CD4-positive, alpha-beta T cell treated with Interleukin-1 beta for 1 hour (primary cell): ENCODE measurements around the gene CEP162.
"Not testable (repeated sequence)": the region's sequence is repeated elsewhere in the genome, so short reads cannot be mapped to it uniquely, and the experiment has no call there.

ENCODE experiments used
- DNase-seq, 2 donors: peaks; one replicate each; pipeline ENCODE4 v3.0.0-alpha.2; 2020 to 2022

Gene CEP162

DNA sequence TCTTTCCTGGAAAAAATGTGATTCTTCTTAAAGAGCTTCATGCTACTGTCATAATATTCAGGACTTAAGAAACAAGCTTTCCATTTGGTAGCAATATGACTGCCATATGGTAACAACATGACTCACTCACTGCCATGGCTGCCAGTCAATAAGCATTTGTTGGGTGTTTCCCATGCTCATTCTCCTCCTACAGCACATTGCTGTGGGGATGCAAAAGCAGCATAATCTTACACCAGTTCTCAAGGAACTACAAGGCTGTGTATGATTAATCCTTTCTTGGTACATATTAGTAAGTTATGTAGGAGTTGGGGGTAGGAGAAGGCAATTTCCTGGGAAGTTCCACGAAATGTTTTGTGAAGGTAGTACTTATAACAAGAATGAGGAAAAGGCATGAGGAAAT, 76.7 kb downstream of the CEP162 start:
- DNase-seq = no peak

DNA sequence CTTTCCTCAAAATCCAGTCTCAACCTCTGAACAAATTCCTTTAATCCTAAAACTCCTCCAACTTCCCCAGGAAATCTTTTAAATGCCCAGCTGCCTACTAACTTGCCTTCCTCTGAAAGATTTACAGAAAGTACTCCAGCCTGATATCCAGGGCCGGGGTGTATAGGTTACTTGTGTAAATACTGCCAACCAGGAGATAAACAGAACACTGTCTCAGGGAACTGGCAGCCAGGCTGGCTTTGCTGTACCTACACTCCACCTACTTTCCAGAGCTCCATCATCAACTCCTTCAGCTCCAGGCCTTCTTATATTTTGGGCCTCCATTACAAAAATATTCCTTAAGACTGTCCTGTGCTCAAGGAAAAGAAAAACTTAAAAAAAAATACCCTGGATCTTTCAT, 85.9 kb downstream of the CEP162 start:
- no peak for DNase-seq

DNA sequence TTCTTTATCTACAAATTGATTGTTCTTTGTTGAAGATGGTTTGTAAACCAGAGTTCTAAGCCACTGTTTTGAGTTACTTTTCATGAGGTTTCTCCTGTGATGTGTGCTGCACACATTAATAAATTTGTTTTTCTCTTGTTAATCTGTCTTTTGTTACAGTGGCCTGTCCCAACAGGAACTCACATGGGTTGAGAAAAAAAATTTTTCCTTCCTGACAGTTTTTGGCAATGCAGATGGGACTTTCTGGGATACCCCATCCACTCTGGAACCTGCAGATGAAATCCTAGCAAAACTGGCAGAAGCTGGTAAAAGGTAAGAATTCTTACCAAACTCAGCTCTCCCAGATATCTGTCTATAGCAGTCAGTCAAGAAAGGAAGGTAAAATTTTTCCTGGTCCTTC, 88.1 kb downstream of the CEP162 start:
- no peak for DNase-seq

DNA sequence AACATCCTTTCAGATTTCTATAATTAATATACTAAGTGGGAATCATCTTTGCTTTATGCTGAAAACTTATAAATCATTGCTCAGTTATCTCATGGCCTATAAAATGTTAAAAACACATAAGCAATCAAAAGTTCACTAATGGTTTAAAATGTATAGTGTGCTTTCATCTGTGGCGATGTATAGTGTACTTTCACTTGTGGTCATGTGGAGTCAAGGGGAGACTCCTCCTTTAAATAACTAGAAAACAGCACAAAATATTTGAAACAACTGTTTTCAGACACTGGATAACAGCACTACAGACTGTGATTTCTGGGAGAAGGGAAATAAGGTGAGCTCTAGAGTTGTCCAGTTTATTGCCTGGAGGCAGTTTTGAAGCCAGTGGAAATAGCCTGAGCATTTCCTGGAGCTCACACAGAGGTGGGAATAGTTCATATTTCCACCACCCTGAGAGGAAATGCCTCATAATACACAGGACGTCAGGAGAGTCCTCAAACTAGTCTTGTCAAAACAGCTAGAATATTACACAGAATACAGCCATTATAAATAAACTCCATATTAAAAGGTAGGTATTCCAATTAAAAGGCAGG, 89.4 kb downstream of the CEP162 start:
- no peak for DNase-seq

DNA sequence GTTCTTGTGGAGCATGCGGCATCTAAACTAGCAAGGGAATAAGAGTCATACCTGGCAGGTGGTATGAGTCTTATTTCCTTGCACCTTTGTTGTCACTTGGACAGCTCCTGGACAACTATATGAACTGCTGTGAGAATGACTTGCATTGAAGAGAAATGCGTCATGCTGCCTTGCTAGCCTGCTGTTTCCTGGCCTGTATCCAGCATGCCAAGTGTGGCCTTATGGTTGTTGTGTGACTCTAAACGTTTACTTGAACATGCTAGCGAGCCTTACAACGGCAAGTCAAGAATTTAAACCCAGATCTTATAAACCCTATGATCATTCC, 90.4 kb downstream of the CEP162 start:
- no peak for DNase-seq

DNA sequence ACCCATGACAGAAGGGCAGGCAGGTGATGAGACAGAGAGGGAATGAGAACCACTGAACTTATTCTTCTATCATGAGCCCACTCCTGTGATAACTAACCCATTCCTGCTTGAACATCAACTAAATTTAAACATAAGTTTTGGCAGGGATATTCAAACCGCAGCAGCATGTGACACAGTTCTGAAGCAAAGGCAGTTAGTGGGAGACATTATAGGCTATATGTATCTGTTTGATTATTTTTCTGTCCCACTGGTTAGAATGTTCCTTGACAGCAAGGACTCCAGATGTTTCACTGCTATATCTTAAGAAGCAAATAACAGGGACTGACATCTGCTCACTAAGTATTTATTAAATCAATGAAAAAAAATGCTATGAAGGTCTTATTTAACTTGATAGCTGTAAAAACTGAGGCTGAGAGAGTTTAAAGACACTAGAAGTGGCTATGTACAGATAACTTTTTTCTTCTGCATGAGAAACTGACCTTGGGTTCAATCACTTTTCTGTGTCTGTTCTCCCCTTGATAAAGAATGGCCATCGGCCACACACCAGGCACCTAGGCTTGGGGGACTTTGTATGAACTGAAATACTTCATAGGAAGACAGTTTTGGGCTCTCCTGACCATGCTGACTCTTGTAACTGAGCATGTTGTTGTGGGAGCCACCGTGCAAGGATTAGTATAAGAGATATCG, 90.9 kb downstream of the CEP162 start:
- no peak for DNase-seq

DNA sequence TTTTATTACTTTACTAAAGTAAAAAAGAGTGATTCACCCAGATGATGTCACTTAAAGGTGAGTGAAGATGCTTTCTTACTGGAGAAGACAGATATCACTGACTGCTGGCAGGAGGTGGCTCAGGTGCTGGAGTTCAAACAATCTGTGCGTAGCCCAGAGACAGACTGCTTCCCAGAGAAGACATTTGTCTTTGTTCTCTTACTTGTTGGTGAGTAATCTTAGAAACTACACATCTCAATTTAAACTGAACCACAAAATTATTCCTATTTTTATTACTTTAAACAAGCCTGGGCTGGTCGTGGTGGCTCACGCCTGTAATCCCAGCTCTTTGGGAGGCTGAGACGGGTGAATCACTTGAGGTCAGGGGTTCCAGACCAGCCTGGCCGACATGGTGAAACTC, 92.2 kb downstream of the CEP162 start:
- DNase-seq = no peak

DNA sequence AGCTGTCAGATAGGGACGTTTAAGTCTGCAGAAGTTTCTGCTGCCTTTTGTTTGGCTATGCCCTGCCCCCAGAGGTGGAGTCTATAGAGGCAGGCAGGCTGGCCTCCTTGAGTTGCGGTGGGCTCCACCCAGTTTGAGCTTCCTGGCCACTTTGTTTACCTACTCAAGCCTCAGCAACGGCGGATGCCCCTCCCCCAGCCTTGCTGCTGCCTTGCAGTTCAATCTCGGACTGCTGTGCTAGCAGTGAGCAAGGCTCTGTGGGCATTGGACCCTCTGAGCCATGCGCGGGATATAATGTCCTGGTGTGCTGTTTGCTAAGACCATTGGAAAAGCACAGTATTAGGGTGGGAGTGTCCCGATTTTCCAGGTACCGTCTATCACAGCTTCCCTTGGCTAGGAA, 94.1 kb downstream of the CEP162 start:
- not testable (repeated sequence) for DNase-seq

DNA sequence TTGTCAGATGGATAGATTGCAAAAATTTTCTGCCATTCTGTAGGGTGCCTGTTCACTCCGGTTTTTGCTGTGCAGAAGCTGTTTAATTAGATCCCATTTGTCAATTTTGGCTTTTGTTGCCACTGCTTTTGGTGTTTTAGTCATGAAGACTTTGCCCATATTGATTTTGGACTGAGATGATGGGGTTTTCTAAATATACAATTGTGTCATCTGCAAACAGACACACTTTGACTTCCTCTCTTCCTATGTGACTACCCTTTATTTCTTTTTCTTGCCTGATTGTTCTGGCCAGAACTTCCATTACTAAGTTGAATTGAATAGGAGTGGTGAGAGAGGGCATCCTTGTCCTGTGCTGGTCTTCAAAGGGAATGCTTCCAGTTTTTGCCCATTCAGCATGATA, 97.9 kb downstream of the CEP162 start:
- not testable (repeated sequence) for DNase-seq

DNA sequence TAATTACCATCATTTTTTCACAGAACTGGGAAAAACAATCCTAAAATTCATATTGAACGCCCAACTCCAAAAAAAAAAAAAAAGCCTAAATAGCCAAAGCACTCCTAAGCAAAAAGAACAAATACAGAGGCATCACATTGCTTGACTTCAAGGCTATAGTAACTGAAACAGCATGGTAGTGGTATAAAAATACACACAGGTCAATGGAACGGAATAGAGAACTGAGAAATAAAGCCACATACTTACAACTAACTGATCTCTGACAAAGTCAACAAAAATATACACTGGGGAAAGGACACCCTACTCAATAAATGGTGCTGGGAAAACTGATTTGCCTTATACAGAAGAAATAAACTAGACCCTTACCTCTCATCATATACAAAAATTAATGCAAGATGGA, 104.3 kb downstream of the CEP162 start:
- no peak for DNase-seq

DNA sequence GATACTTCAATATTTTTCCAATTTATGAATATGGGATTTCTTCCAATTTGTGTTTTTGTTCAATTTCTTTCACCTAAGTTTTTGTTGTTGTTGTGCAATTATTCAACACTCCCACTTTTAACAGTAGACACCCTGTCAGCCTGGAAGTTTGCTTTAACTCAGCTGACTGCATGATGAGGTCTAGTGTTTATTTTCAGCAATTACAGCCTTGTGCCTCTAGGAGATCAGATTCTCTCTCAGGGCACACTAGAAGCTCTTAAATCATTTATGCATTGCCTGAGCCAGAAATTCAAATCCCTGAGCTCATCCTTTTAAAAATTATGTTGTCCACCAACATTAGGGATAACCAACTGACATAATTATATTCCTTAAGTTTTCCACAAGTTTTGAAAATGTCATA, 108.2 kb downstream of the CEP162 start:
- DNase-seq = no peak

DNA sequence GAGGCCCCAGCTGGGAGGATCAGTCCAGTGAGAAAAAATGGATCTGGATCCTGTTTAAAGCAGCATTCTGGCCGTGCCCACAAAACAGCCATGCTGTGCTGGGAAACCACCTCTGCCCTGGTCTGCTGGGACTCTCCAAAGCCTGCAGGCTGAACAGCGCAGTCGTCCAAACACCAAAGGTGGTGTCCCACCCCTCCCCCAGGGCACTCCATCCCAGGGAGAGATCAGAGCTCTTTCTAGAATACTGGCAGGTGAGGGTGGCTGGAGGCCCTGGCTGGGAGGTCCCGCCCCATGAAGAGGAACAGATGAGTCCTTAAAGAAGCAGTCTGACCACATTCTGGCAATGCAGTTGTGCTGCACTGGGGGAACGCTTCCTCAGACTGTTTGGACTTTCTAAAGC, 109.3 kb downstream of the CEP162 start:
- DNase-seq = no peak

DNA sequence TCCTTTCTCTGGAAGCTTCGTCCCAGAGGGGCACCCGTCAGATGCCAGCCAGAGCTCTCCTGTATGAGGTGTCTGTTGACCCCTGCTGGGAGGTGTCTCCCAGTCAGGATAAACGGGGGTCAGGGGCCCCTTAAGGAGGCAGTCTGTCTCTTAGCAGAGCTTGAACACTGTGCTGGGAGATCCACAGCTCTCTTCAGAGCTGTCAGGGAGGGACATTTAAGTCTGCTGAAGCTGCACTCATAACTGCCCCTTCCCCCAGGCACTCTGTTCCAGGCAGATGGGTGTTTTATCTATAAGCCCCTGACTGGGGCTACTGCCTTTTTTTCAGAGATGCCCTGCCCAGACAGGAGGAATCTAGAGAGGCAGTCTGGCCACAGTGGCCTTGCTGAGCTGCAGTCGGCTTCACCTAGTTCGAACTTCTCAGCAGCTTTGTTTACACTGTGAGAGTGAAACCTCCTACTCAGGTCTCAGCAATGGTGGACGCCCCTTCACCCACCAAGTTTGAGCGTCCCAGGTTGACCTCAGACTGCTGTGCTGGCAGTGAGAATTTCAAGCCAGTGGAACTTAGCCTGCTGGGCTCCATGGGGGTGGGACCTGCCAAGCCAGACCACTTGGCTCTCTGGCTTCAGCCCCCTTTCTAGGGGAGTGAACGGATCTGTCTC, 112.4 kb downstream of the CEP162 start:
- DNase-seq = not testable (repeated sequence)

DNA sequence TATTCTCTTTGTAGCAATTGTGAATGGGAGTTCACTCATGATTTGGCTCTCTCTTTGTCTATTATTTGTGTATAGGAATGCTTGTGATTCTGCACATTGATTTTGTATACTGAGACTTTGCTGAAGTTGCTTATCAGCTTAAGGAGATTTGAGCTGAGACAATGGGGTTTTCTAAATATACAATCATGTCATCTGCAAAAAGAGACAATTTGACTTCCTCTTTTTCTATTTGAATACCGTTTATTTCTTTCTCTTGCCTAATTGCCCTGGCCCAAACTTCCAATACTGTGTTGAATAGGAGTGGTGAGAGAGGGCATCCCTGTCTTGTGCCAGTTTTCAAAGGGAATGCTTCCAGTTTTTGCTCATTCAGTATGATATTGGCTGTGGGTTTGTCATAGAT, 116.1 kb downstream of the CEP162 start:
- not testable (repeated sequence) for DNase-seq

DNA sequence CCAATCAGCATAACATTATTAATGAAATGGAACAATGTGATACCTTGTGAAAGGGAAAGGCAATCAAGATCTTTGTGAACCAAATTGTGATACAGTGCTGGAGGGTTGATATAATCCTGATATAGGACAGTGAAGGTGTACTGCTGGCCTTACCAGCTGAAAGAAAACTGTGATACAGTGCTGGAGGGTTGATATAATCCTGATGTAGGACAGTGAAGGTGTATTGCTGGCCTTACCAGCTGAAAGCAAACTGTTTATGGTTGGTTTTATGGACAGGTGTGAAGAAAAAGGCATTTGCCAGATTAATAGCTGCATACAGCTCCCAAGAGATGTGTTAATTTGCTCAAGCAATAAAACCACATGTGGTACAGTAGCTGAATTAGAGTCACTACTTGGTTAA, 119.9 kb downstream of the CEP162 start:
- no peak for DNase-seq

DNA sequence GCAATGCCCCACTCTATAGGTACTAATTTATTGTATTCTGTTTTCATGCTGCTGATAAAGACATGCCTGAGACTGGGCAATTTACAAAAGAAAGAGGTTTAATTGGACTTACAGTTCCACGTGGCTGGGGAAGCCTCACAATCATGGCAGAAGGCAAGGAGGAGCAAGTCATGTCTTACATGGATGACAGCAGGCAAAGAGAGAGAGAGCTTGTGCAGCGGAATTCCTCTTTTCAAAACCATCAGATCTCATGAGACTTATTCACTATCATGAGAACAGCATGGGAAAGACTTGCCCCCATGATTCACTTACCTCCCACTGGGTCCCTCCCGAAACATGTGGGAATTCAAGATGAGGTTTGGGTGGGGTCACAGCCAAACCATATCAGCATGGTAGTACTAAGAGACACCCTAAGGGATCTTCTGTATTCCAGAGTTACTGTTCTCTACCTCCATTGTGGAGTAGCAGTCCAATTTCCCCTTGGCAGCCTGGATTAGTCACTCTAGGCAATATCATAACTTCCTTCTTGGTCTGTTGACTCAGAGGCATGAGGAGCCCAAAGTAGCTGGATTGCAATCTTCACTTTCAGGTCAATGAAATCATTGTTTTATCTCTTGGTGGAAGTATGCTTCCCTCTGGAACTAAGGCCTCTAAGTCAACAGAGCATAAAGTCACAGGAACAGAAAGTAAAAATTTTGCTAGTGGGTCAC, 122.1 kb downstream of the CEP162 start:
- DNase-seq = not testable (repeated sequence)

DNA sequence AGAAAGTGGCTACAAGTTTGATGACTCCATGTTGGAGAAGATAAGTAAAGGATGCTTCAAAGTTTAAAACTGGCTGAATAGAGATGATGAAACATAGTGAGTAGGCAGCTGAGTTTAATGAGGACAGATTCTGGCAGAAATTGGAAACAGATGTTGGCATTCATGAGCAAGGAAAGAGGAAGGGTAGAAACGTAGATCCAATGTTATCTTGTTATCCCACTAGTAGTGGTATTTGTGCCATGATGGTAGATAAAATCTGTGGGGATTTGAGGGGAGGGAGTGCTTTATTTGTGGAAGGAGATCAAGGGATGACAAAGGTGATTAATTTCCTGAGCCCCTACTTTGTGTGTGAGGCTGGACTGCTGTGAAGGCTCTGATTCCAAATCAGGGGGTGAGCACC, 124.4 kb downstream of the CEP162 start:
- no peak for DNase-seq

DNA sequence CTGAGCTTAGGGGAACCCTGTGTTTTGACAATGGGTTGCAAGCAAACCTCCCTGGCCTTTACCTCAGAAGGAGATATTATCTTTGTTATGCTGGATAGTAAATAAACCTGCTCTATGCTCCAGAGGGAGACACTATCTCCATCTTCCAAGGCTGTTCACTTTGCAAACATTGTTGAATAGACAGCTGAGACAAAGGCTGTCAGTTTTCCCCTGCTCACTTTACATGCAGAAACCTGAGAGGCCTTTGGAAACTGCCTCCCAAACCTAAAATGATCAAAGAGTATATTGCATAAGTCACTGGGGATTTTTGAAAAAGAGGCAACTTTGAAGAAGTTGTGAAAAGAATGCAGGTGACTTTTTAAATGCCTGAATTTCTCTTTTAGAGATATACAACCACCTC, 132.3 kb downstream of the CEP162 start:
- no peak for DNase-seq

DNA sequence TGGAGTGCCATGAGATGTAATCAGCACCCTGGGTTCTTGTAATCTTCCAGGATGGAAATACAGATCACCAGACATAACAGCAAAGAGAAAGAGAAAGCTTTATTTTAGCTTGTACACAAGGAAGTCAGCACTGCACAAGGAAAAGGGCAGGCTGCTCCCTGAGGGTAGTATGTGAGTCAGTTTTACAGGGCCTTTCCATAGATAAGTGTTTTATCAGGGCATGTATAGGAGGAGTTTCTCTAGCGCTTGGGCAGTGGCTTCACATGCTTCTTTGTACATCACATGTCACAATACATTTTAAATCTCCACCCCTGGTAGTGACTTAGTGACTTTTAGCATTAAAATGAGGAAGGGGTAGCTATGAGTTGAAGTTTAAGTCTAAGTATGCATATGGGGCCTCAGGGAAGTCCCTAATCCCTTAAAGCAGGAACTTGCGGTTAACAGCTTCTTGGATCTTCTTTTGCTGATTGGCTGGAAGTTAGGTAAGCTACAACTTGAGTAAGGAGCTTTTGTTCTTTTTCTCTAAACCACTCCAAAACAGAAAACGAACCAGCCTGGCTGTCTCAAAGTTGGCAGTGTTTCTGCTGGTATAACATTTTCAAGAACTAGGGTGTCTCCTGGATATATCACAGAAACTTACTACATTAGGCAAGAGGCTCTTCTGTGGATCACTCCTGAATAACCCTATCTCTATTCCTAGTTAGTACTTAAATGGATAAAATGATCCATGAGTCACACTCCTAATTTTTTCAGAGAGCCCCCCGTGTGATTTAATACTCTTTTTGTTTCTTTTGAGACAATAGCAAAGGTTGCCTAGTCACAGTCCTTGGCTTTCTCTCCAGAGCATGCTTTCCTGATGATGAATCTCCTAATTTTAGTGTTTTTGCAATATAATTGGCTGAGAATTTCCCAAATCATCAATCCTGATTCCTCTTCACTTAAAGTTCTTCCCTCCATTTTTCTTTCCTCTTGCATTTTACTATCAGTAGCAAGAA, 133.7 kb downstream of the CEP162 start:
- DNase-seq = no peak

DNA sequence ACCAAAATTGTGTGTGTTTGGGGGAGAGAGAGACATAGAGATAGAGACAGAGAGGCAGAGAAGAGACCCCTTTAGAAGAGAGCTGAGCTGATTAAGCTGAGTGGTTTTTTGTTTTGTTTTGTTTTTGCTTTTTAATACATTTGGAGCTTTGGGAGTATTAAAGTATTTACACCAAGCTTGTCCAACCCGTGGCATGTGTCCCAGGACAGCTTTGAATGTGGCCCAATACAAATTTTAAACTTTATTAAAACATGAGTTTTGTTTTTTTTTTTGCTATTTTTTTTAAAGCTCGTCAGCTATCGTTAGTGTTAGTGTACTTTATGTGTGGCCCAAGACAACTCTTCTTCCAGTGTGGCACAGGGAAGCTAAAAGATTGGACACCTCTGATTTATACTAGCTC, 137.9 kb downstream of the CEP162 start:
- no peak for DNase-seq

DNA sequence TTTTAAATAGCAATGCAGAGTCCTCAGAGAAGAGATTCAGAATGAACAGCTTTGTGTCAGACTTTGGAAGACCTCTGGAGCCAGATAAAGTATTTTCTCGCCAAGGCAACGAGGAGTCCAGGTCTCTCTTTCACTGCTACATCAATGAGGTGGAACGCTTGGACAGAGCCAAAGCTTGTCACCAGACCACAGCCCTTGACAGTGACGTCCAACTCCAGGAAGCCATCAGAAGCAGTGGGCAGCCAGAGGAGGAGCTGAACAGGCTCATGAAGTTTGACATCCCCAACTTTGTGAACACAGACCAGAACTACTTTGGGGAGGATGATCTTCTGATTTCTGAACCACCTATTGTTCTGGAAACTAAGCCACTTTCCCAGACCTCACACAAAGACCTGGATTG, 138.4 kb downstream of the CEP162 start:
- DNase-seq = no peak

DNA sequence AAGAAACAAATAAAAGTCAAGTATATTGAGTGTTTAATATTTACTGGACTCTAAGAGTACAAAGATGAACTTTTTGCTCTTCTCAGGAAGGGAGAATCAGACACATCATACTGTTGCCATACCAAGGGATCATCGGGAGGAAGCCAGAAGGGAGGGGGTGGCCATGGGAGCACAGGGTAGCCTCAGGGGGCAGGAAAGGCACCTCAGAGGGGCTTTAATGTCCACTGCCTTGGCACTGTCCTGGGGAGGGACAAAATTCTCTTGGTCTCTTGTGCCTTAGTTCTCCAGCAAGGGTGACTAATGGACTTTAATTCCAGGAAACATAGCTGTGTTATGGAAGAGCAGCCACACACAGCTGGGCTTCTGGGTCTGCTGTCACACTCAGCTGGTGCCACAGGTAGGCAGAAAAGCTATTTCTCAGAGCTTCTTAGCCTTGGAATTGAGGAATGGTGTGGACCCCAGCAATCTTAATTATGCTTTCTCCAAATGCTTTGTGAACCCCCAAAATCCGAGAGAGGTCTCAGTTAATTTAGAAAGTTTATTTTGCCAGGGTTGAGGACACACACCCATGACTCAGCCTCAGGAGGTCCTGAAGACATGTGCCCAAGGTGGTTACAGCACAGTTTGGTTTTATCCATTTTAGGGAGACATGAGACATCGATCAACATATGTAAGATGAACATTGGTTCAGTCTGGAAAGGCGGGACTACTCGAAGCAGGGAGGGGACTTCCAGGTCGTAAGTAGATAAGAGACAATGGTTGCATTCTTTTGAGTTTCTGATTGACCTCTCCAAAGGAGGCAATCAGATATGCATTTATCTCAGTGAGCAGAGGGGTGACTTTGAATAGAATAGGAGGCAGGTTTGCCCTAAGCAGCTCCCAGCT, 140.7 kb downstream of the CEP162 start:
- DNase-seq = no peak
